Erythroblast (primary cell): ENCODE results near the gene FAR2.
"Not testable (repeated sequence)": the region's sequence is repeated elsewhere in the genome, so short reads cannot be mapped to it uniquely, and the experiment has no call there.

Experiments
- DNase-seq, 2 experiments: peaks; one replicate each; lab custom pipeline; 2025; lab: John Stamatoyannopoulos, UW
- GATA1 ChIP-seq: IDR thresholded peaks from 2 replicates; pipeline ENCODE4 v1.6.1; 2011; ENCODE audit warnings: low read depth, mild to moderate bottlenecking, control low read depth, low read length, moderate library complexity
- POLR2A ChIP-seq: IDR thresholded peaks from 2 replicates; pipeline ENCODE4 v1.6.1; 2011; ENCODE audit warnings: mild to moderate bottlenecking, low read length

Gene FAR2

DNA sequence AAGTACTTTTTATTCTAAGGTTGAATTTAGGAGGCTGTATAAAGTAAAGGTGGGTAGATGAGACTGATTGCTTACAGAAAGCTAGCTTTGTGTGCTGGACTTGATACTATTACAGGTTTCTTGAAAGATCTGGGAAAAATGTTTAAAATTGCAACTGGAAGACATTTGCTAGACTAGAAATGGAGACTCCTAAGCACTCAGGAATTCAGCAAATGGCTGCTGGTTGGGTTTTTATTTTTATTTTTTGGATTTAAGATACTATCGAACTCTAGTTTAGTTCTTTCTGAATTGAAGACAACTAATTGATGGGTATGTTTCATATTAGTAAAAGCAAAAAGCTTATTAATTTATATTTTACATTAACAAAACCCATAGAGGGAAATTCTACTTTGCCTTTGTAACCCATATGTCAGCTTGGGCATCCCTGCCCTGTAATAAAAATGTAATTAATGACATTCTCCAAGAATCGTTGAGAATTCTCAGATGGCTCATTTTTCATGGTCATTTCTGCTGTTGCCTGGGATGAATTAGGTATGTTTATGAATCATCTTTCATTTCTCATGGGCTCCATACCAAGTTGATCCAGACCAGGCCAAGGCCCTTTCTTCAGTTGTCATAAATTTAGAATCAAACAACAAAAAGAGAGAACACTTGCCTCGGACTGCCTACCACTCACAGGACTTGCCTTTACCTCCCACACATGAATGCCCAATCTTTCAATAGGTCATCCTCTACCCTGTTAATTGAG, 129.8 kb downstream of the FAR2 start:
- no peak for DNase-seq
- TF ChIP-seq POLR2A (no peak), GATA1 (no peak)

DNA sequence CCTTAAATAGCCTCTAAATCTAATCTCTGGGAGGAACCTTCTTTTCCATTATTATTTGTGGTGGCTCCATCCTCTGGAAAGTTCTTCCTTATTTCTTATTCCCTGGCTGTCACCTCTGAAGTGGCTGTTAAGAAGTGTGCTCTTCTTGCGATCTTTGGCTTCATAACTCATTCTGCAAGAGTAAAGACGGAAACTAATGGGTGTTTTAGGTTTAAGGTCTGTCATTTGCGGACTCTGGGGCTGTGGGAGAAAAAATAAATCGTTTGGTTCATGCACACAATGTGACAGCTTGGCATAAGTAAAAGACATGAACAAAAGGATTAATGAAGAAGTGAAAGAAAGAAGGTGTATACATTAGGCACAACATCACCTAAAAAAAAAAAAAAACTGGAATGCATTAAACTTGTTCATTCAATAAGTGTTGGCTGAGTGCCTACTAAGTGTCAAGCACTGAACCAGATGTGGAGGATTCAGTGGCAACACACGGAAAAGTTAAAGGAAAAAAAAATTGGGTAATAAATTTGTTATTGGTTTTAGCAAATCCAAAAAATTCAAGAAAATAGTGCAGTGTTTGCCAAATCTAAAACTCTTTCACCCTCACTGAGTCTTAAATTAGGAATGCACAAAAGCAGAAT, 132.4 kb downstream of the FAR2 start:
- TF ChIP-seq GATA1 = no peak
- TF ChIP-seq POLR2A = no peak
- no peak for DNase-seq

DNA sequence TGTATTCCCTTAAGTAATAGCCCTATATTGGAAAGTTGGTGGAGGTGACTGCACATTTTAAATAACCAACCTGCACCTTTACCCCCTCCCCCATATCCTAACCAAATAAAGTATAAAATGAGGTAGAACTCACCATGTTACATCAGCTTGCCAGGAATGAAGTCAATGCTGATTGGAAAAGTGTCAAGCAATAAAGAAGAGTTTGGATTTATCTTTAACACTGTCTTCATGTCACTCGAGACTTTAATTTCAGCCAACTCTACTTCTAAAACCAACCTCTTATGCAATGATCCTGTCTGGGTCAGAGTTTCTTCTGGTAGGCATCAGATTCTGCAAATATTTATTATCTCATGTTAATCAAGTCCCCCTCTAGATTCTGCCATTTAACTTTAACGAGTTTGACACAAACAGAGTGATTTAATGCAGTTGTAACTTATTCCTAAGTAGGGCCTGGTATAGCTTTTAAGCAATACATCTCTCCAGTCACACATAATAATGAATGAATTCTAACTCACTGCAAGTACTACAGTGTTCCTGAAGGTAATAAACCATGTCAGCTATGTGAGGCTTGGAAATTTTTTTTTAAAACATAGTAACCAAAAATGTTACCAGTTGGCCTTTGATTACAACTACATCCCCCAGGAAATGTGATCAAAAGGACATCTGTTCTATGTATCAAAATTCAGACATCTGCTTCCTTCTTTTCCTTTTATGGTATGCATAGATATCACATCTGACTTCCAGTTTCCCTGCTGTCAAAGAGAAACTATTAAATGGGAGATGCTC, 133.1 kb downstream of the FAR2 start:
- no peak for TF ChIP-seq POLR2A
- TF ChIP-seq GATA1 = no peak
- no peak for DNase-seq

DNA sequence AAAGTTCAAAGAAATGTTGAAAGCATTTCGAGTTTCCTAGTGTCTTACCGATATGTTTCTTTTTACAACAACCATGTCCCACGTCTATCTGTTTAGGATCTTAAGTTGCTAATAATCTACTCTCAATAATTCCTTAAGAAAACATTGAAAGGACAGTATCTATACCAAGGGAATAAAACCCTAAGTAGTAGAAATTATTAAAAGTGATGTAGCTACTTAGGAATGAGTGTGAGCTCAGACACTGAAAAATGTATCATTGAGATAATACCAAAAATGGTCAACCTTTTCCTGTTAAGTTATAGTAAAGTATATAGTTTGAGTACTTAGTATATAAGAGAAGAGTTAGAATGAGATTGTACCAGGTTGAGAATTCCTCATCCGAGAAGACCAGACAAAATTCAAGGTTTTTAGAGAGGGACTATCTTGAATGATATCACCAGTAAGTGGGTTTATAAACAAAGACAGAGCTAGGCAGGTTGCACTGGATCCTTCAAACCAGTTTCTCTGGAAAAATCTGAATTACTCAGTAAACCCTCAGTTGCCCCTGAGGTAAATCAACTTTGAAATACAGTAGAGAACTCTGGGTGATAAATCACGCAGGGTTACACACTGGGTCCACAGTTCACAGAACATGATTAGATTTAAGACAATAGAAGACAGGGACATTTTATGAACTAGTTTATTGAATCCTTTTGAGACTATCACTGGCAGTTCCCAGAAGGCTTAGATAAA, 135.1 kb downstream of the FAR2 start:
- TF ChIP-seq GATA1 = no peak
- no peak for TF ChIP-seq POLR2A

DNA sequence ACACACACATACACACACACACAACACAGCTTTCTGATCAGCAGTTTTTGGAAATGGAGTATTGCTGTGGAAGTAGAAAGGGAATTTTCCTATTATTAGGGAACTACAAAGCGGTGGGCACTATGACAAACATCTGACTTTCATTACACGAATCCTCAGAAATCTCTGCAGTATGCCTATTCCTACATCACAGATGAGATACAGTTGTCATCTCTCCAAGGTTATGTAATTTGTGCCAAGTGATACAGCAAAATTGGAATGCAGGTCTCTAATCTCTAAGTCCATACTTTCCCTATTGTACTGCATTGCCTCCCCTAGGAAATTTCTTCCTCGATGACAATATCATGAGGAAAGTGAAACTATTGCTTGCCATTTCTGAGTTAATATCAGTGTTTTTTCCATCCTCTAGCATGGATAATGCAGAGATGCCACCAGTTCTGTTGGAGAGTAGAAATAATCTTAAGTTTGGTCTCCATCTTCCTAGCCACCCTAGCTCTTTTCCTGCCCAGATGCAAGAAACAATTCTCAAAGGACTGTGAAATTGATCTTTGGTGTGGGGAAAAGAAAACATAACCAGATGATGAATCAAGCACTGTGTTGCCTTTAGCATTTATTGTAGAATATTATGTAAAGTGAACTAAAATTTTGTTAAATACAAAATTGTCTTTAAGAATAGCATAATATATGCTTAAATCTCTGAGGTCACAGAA, 137.2 kb downstream of the FAR2 start:
- TF ChIP-seq GATA1 = no peak
- no peak for TF ChIP-seq POLR2A
- no peak for DNase-seq

More for the DNA sequence above, 135.1 kb downstream of the FAR2 start:
- DNase-seq = no peak

DNA sequence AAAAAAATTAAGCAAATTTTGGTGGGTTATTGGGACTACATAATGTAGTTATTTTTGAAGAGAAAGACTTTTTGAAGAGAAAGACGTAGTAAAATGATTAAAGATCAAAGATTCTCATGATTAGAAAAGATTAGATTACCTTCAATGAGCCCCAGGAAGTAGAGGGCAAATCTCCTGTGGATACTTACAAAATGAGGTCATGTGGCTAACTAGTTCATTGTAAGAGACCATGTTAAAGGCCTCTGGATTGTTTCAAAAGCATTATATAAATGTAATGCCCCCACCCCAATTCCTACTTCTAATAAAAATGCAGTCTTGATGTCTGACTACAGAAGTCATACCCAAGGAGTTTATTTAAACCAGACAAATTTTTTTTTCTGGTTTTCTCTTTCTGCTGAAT, 138.5 kb downstream of the FAR2 start:
- no peak for TF ChIP-seq GATA1
- no peak for TF ChIP-seq POLR2A
- DNase-seq = no peak

DNA sequence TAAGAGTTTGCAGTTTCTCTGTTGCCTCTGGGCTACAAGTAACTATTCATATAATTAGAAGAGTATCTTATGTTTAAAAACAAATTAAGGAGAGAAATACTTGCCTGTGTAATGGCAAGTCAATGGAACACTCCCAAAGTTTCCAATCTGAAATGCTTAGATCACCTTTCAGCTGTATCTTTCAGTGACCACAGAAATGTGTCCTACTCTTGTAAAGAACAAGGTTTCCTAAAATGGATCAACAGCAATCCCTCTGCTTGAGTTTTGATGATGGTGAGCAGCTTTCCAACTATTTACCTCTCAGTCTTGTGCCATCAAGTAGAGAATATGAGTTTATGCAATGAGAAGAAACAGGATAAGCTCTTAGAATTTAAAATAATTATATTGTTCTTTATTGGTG, 139.0 kb downstream of the FAR2 start:
- TF ChIP-seq GATA1 (no peak), POLR2A (no peak)
- DNase-seq = no peak

DNA sequence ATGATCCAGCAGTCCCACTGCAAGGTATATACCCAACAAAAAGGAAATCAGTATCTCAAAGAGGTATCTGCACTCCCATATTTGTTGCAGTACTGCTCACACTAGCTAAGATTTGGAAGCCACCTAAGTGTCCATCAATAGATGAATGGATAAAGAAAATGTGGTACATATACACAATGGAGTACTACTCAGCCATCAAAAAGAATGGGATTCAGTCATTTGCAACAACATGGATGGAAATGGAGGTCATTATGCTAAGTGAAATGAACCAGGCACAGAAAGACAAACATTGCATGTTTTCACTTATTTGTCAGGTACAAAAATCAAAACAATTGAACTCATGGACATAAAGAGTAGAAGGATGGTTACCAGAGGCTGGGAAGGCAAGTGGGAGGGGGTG, 141.4 kb downstream of the FAR2 start:
- not testable (repeated sequence) for DNase-seq

DNA sequence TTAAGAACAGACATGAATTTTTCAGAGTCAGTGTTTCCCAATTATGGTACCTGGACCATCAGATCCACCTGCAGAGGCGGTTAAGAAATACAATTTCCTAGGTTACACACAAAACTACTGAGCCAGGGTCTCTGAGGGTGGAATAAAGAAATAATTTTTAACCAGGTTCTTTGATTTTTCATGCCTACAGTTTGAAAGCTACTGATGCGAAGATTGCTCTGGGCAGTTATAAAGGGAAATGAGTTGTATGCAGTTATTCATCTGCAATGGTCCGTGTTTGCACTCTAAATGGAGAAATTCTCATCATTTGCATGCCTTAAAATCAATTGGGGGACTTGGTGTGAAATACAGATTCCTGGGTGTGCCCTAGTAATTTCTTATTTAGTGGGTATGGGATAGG, 142.1 kb downstream of the FAR2 start:
- TF ChIP-seq GATA1 (no peak), POLR2A (no peak)
- DNase-seq = no peak

DNA sequence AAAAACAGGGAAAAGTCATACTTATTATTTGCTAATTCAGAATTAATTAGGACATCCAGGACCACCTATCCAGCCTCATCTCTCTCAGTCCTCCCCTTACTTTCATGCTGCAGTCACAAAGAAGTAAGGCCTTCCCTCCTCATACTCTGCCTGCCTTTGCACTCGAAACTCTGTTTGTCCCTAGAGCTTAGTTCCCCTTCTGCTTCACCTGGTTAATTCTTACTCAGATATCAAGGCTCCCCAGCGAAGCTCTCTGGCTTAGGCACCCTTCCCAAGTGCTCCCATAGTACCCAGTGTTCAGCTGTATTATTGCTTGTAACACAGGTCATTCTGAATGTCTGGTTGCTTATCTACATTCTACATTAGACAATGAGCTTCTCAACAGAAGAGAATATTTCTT, 150.6 kb downstream of the FAR2 start:
- no peak for TF ChIP-seq POLR2A
- TF ChIP-seq GATA1 = no peak
- DNase-seq = no peak

DNA sequence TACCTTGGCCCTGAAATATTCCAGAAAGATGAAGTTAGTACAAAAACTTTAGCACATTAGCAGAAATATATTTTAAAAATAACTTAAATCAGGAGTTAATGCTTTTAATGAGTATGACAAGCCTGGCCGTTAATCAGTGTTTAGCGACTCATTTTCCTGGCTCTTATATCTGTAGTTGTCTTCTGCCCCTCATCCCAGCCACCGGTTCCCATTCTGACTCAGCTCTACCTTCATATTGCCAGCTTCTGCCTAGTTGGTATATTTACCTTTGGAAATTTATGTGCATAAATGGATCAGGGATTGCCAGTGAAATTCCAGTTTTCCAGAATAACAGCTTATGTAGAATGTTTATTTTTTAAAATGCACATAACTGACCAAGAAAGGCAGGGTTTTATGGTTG, 152.0 kb downstream of the FAR2 start:
- TF ChIP-seq POLR2A (no peak), GATA1 (no peak)
- DNase-seq = no peak

DNA sequence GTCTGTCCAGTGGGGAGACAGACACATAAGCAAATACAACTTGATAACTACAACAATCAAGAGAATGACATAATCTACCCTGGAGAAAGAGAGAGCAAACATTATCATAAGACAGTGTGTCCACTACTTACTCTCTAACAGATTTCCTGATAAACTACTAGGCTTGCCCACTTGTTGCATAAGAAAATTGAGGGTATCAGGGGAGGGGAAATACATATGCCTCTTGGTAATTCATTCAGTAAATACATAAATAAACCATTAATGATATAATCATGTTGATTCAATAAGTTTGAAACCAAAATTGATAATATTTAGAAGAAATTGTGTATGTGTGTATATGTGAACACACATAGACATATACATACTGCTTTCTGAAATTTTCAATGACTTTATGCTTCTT, 155.3 kb downstream of the FAR2 start:
- DNase-seq = no peak

DNA sequence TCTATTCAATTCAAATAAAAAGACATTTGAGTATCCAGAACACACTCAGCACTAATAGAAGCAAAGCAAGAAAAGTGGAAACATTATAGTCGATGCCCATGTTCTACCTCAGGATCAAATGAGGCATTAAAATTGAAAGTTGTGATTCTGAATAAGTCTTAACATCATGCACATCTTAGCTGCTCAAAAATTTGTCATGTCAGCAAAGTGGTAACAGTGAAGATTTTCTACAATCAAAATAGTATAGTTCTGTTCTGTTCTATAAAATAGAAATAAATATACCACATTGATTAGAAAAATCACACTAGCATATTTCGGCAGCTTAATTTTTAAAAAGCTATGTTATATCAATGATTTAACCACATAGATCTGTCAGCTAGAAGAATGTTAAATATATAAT, 157.2 kb downstream of the FAR2 start:
- DNase-seq = no peak
- TF ChIP-seq POLR2A (no peak), GATA1 (no peak)

More for the DNA sequence above, 155.3 kb downstream of the FAR2 start:
- no peak for TF ChIP-seq POLR2A
- TF ChIP-seq GATA1 = no peak
